NOMO-1 (cell line): Measurements from ENCODE around the gene ALS2.
A peak's percentile ranks its signal among the peaks of the same experiment; 100 is the strongest.
"Not testable (repeated sequence)": the region's sequence is repeated elsewhere in the genome, so short reads cannot be mapped to it uniquely, and the experiment has no call there.

ENCODE experiments used
- DNase-seq, 2 experiments: peaks; one replicate each; lab custom pipeline; 2025; ENCODE audit not compliant: unreplicated experiment in 2 of 2; lab: John Stamatoyannopoulos, UW

Gene ALS2

DNA sequence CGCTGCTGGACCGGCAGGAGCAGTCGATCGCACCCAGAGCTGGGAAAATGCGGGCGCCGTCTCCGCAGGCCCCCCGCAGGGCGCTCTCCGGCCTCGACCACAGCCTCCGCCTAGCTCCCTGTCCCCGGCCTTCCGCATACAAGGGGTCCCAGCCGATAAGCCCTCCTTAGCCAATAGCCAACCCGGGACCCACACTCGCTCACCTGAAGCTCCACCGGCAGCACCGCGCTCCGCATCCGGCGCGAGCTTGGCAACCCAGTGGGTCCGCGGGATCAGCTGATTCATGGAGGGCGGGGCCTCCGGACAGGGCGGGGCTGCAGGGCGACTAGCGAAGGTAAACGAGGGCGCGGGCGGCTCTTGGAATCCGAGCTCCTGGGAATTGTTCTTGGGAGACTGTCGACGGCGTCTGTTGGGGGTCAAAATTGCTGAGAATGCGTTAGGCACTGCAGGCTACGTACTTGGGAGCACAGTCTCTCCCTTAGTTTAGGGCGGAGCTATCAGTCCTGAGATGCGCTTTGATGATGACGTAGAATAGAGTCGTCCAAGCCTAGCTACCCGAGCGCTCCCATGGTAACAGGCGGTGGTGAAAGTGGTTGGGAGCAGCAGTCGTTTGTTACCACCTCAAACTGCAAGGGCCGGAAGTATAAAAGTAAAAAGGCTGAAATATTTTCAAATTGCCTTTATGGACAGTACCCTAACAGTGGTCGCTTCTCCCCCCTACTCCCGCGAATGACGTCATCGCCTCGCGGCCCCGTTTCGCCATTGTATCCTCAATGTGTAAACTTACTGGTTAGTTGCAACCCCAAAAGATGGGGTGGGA lies at the start of gene ALS2:
Gene ALS2 (minus strand): TSS at position 260 of the 820 bp plus-strand sequence. CDS start 12,048 bp downstream, outside the sequence.
- peak; percentile 90 to 95 for DNase-seq

DNA sequence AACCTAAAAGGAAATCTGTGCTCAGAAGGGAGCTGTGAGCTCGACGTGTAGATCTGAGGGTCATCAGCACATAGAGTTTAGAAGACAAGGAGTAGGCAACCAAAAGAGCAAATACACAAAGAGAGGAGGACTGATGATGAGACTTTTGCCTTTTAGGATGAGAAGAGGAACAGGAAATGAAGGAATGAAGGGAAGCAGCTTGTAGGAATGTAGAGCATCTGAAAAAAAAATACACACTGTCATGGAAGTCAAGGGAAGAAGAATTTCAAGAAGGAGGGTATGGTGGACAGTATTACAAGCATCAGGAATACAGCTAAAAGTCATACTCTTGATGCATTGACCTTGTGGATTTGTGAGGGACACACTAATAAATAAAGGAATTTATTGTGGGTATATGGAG lies 47.5 kb upstream of the ALS2 start:
- DNase-seq = no peak

DNA sequence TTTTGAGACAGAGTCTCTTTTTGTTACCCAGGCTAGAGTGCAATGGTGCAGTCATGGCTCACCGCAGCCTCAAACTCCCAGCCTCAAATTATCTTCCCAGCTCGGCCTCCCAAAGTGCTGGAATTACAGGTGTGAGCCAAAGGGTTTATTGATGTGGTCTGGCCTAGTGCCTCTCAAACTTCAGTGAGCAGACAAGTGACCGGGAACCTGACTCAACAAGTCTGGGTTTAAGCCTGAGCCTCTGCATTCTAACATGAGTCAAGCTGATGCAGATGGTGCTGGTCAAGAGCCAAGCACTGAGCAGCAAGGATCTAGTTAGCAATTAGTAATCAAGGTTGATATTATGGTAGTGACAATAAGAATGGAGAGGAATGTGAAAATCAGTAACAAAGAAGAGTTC lies 46.9 kb upstream of the ALS2 start:
- DNase-seq = no peak

DNA sequence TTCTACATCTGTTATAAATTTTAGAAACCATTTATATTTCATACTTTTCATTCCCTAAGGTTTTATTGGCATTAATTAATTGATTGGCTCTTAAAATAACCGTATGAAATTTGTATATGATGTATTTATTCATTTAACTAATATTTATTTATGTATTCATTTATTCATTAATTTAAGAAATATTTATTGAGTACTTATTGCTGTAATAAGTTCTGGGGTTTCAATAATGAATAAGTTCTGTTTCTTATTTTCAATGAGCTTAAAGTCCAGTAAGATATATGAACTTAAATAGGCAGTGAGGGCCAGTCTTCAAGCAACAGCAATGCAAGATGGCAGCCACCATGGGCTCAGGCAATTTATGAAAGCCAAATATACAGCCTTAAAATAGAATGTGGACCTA lies 43.5 kb upstream of the ALS2 start:
- no peak for DNase-seq

DNA sequence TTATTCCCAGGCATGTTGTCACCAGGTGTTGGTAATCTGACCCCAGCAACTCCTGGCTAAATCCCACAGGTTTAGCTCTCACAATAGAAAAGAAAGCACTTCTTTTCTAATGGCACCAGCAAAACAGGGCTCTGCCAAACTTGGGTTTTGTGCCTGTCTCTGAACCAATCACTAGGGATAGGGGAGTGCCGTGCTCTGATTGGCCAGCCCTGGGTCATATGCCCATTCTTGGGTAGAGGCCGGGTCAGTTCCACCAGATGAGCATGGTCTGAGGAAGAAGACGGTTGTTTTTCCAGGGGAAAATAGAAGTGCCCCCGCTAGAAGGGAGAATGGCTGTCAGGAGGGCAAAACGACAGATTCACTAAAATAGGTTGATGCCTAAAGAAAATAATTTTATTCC lies 40.3 kb upstream of the ALS2 start:
- DNase-seq = no peak

DNA sequence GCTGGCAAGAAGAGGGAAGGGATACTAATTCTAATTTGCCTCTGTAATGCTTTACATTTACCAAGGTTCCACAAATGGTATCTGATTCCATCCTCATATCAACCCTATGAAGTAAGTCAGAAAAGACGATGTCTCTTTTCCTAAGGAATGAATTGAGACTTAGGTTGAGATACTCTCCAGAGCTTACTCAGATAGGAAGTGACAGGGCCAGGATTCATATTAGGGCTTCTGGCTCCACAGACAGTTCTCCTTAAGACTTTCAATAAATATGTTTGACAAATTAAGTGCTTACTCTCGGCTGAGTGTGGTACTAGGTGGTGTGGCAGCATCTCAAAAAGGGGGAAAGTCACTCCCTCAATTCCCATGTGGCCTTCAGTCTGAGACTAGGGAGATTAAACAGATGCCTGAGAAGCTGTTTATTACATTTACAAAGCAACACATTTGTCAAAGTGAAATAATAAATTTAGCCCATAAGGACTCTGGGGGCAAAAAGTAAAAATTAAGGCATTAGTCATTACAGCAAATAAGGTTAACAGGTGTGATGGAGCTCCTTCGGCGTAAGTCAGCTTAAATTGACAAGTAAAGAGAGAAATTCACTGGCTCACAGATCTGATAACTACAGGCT lies 39.8 kb upstream of the ALS2 start:
- no peak for DNase-seq

DNA sequence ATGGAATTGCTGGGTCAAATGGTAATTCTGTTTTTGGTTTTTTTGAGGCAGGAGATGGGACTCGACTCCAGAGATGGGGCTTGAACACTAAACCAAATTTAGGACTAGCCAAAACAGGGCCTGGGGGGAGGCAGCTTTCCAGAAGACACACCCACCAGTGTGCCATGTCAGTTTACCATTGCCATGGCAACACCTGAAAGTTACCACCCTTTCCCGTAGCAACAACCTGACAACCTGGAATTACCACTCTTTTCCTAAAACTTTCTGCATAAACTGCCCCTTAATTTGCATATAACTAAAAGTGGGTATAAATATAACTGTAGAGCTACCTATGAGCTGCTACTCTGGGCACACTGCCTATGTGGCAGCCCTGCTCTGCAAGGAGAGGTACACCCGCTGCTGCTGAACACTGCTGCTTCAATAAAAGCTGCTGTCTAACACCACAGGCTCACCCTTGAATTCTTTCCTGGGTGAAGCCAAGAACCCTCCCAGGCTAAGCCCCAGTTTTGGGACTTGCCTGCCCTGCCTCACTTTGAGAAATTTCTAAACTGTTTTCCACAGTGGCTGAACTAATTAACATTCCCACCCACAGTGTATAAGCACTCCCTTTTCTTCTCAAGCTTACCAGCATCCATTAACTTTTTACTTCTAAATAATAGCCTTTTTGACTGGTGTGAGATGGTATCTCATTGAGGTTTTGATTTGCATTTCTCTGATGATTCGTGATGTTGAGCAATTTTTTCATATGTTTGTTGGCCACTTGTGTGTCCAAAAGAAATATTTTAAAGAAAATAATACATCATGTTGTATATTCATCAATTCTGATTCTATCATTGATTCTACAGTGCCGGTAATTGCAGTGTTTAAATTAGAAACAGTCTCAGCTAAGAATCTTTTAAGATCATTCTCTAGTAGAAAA lies 36.2 kb upstream of the ALS2 start:
- no peak for DNase-seq

DNA sequence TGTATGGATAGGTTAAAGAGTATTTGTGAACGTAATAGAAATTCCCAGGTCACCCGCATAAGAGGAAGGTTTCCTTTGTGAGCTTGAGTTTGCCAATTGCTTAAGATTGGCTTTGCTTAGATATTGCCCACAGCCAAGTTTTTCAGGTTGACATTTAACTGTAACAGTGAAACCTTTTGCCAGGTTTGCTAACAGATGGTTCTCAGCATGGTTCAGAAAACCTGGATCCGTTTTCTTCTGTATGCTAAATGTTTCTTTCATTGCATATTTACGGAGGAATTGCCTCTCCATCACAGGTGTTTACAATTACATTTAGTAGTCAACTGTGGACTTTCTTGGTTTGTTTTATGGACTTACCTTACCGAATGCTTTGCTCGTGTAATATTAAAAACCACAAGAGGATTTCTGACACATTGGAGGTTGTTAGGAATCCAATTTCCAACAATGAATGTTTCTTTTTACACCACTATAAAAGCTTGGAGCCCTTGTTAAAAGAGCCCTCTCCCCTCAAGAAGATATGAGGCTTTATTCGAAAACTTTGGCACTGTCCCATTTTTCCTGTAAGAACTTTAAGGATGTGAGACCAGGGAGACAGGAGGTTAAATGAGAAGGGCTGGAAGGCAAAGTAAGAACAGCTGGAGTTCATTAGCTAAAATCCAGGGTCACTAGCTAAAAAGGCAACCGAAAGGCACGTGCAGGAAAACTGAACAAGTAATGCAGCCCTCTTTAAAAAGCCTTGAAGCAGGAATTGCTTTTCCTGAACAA lies 33.4 kb upstream of the ALS2 start:
- DNase-seq = no peak

DNA sequence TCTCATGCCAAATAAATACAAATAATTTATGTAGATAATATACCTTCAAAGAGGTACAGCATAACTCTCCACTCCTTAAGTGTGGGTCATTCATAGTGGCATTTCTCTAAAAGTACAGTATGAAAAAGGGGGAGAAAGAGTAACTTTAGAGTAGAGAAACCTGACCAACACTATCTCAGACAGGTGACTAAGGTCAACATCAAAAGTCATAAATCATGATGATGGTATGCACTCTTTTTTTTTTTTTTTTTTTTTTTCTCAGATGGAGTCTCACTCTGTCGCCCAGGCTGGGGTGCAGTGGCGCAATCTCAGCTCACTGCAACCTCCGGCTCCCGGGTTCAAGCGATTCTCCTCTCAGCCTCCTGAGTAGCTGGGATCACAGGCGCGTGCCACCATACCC lies 29.9 kb upstream of the ALS2 start:
- DNase-seq = not testable (repeated sequence)

DNA sequence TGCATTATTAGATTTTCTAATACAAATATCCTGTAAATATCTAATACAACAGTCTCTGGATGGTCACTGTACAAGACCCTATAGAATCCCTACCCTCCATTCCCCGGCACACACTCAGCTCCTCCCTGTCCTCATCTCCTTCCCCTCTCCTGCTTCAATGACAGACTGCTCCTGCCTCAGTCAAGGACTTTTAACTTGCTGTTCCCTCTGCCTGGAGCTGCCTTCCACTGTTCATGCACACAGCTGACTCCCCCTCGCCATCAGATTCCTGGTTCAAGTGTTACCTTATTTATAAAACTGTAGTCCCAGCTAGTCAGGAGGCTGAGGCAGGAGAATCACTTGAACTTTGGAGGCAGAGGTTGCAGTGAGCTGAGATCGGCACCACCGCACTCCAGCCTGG lies 28.9 kb upstream of the ALS2 start:
- no peak for DNase-seq

DNA sequence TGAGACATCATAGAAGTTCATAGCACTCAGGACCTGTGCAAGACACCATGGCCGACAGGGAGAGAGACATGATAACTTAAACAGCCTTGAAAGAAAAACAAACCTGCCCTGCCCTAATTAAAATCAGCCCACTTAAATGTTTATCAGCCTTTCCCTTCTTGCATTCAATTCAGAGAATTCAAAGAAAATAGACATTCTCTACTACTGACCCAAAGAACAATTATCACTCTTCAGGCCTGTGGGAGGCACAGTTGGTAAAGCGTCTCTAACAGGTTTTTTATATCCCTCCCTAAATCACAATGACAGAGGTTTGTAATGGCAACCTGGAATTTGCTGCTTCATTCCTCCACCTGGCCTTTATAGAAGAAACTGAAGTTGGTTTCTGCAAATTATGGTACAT lies 27.3 kb upstream of the ALS2 start:
- no peak for DNase-seq

DNA sequence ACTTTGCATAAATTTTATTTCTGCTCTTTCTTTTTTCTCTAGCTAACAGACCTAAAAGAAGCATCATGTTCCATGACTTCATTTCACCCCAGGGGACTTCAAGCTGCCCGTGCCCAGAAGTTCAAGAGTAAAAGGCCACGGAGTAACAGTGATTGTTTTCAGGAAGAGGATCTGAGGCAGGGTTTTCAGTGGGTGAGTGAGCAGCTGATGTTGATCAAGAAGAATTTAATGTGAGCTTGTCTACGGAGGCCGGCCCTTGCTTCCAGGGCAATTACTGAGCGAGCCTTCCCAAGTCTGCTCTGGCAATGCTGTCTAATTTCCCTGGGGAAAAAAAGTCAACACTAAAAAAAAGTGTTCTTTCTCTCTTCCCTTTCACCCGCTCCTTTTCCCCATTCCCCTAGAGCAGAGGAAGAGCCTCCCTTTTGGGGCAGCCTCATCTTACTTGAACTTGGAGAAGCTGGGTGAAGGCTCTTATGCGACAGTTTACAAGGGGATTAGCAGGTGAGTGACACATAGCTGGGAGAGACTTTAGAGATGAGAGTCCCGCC lies 26.8 kb upstream of the ALS2 start:
- DNase-seq = no peak

DNA sequence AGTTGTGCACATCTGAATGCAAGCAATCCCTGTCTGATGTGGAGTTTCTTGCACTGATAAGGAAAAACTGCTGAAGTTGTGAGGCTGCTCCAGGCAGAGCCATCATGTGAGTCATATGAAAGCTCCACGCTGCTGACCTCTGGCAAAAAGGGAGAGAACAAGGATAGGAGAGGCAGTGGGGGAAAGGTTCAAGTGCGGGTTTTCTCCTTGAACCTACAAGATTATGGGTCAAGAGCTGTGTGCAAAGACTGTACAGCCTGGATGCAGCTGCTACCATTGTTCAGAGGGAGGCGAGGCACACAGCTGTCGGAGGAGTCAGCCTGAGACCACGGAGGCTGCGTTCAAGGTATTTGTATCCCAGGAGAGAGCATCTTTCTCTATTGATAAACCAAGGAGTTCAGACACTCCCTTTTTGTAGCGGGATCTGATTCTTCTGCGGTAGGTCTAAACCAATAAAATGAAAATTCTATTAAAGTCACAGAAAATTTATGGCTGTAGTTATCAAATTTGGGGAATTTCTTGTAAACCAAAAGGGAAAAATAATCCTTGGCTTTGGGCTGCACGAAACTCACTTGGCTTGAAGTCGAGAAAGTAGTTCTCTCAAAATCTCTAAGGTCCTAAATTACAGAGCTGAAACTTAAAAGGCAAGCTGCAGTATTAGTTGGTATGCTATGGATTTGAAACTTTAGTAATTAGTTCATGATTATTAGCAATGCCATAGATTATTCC lies 25.9 kb upstream of the ALS2 start, which contains the start of gene CDK15:
Gene CDK15 (plus strand): TSS at position 96 of the 729 bp plus-strand sequence. CDS start 128 bp downstream, at position 224.
- no peak for DNase-seq

DNA sequence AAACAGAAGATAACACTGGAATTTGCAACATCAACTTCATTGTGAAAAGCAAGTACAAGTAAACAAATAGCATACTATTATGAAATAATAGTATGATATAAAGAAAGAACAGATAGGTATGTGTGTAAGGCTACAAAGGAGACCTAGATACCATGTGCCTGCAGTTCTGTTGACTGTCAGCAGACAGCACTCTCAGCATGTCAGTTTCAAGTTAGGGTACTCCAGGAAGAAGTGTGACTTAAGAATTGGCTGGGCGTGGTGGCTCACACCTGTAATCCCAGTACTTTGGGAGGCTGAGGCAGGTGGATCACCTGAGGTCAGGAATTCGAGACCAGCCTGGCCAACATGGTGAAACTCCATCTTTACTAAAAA lies 18.2 kb upstream of the ALS2 start:
- DNase-seq = not testable (repeated sequence)

DNA sequence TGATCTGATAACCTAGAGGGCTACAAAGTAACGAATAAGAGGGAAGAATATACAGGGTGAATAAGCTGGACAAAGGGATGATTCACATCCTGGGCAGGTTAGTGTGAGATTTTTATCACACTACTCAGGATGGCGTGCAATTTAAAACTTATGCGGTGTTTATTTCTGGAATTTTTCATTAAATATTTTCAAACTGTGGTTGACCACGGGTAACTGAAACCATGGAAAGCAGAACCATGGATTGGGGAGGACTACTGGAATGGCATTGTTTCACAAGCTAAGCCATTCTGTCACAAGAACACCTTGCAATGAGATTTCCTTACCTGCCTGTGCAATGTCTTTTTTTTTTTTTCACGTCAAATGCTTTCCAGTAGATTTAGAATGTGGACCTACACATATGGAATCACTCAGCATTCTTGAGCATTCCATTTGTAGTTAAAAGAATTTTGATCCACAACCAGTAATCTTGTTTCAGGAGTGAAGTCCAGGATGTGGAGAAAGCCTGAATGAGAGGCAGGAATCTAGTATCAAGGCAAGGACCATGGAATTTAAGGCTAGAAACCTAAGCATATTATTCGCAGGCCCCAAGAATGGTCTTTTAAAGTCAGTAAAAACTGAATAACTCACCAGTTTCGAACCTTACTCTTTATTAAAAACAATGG lies 17.6 kb upstream of the ALS2 start:
- no peak for DNase-seq

DNA sequence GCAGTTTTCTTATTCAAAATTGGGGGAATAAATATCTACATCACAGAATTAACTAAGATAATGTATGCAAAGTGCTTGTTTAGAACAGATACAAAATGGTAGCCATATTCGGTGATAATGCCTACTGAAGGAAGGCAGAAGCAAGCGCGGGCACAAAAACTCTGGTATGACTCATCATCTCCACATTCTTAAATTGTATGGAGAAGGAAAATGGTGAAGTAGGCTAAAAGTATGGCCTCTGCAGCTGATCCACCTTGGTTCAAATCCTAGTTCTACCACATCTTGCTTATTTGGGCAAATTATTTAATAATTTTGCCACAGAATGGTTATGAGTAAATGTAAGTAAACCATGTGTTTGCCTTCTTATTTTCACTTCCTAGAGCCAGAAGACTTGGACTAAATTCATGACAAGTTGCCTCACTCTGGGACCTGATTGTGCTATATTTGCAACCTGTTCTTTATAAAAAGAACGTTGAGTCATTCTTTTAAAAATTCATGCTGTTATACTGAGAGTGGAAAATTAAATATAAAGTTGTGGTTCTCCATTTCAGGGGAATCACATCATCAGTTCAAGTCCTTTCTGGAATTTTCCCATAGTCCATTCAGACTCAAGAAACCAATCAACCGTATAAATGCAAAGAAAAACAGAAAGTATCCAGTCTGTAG lies 16.6 kb upstream of the ALS2 start:
- DNase-seq = peak in 1 of 2 experiments; percentile 37

DNA sequence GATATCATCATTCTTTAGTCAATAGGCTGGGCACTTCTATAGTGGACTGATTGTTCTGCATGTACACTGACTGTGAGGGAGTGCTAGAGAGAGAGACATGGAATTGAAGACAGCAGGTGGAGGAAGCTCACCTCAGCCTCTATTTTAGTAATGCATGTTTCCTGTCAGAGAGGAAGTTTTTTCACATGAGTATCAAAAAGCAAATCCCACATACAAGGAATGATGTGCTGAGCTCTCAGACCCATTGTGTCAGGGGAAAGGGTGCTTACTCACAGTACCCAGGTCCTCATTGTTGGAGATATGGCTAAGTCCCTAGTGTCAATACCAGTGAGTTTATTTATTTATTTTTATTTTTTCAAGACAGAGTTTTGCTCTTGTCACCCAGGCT lies 15.7 kb upstream of the ALS2 start:
- DNase-seq = no peak

DNA sequence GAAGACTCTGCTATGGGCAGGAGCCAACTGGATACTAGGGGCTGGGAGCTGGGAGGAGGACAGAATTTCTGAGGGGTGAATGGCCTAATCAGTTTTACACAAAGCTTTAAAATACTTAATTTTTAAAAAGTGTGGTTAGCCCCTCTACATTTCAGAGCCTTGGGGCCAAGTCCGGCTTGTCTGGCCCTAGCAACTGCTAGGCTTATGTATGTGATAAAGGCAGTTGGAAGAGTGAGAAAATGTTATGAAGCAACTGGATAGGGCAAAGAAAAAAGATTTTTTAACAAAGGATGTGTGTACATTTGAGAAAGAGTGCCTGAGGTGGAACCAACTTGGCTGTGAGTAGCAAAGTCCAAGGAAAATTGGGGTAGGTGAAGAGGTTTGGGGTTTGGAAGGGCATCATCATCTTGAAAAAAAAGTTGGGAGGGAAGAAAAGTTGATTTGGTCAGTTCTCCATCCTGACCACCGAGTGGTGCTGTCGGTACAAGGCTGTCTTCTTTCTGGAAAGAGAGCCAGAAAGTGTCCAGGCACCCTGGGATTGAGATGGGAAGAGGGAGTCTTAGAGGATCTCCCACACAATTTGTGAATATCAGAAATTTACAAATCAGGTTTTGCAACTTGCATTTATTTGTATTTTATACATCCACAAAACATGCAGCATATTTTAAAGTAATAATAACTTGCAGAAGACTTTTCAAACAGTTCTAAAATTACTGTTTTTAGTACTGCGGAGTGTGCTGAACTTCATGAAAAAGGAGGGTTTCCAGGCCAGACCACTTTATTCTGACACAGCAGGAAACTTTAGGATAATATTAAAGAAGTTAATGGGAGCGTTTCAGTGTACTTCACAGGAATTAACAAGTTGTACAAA lies 15.1 kb upstream of the ALS2 start:
- no peak for DNase-seq
